ENCODE measurements around the gene B3GALT5. TPM values are rescaled to one million over a fixed set of nuclear protein-coding genes. Genes with fewer than 3 reads are reported as not detected.

The B3GALT5 gene
- total and polyA plus RNA-seq, 2 donors (not counting 1 experiment from before 2014, with no cell fraction given) = not detected

DNA sequence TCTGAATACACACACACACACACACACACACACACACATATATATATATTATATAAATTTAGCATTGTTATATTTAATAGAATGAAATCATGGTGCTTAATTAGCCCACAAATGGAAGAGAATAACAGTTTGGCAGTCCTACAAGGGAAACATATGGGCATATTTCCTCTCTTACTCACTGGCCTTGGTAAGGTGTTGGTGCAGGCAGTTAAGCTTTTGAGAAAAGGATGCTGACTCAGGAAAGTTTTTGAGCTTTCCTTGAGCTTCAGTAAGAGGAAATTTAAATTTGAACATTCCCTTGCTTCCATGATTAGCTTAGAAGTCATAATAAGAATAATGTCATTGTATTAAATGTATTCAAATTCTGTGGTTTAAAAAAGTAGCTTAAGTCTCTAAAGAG is 37.0 kb upstream of the B3GALT5 start:
- H3K9me3 ChIP-seq (ENCODE audit: control extremely low read depth in 1 of 3, control insufficient read depth in 2 of 3, insufficient read depth in 1 of 3, low read length in 2 of 3) = no peaks in the 10 kb centered on the region
- no peak overlapping the region for H2AFZ ChIP-seq (ENCODE audit: insufficient read depth, low read depth, low read length, poor library complexity, severe bottlenecking)
- no peak overlapping the region for H3K27ac ChIP-seq (ENCODE audit: low read length in 2 of 2)
- no peaks in the 10 kb centered on the region for H3K4me1 Mint-ChIP-seq
- peaks cover 9% of the 10 kb centered on the region for H3K27me3 Mint-ChIP-seq
- no peak overlapping the region for H3K9ac ChIP-seq (ENCODE audit: low read length)
- no peaks in the 10 kb centered on the region for H3K9me3 Mint-ChIP-seq (ENCODE audit: insufficient read depth)
- no peaks in the 10 kb centered on the region for H4K20me1 ChIP-seq (ENCODE audit: control insufficient read depth, insufficient read depth, low read length, poor library complexity, severe bottlenecking)
- intact Hi-C loops (cut with micrococcal nuclease) = no loop called here
- H3K4me1 ChIP-seq (ENCODE audit: control insufficient read depth in 2 of 2, insufficient read depth in 2 of 2, low read length in 2 of 2) = no peaks in the 10 kb centered on the region
- H3K4me3 ChIP-seq (ENCODE audit: control extremely low read depth in 1 of 5, extremely low read depth in 1 of 5, insufficient read depth in 1 of 5, low read depth in 2 of 5, low read length in 4 of 5) = no peak overlapping the region
- H3K4me3 Mint-ChIP-seq = no peak overlapping the region
- no peak for ATAC-seq (ENCODE audit: low read depth)
- H3K27ac Mint-ChIP-seq = no peak overlapping the region
- H3K27me3 ChIP-seq (replicated peaks in 1 of 4; ENCODE audit: control extremely low read depth in 1 of 4, control insufficient read depth in 3 of 4, insufficient read depth in 4 of 4, low read length in 3 of 4) = peaks cover 0 to 8% (median 0%) of the 10 kb centered on the region in 4 experiments
- no peaks in the 10 kb centered on the region for H3K79me2 ChIP-seq (ENCODE audit: control insufficient read depth, insufficient read depth, low read length)
- no peak for TF ChIP-seq CTCF (IDR thresholded peaks at IDR 0.05)
- TF ChIP-seq EZH2 (IDR thresholded peaks at IDR 0.05; ENCODE audit: borderline replicate concordance, insufficient read depth, low read depth, low read length, poor library complexity, severe bottlenecking) = no peak
- no peak for DNase-seq
- POLR2A ChIA-PET = no interaction called here
- no peak overlapping the region for H3K4me2 ChIP-seq (replicated peaks; ENCODE audit: low read depth, low read length, poor library complexity, severe bottlenecking)
- H3K36me3 ChIP-seq (replicated peaks in 1 of 2; ENCODE audit: control extremely low read depth in 1 of 2, control insufficient read depth in 1 of 2, extremely low read depth in 1 of 2, insufficient read depth in 2 of 2, low read length in 1 of 2) = no peaks in the 10 kb centered on the region
- CTCF ChIA-PET = no interaction called here

- DNase-seq = no peak
- Histone ChIP-seq H3K4me1 (ENCODE audit: control insufficient read depth in 2 of 2, insufficient read depth in 2 of 2, low read length in 2 of 2) (no peaks in the 10 kb centered on the region), H3K9ac (ENCODE audit: low read length) (no peak overlapping the region), H3K4me2 (replicated peaks; ENCODE audit: low read depth, low read length, poor library complexity, severe bottlenecking) (no peak overlapping the region), H3K27ac (ENCODE audit: low read length in 2 of 2) (no peak overlapping the region), H3K27me3 (replicated peaks in 1 of 4; ENCODE audit: control extremely low read depth in 1 of 4, control insufficient read depth in 3 of 4, insufficient read depth in 4 of 4, low read length in 3 of 4) (peaks cover 0 to 8% (median 0%) of the 10 kb centered on the region in 4 experiments), H3K4me3 (ENCODE audit: control extremely low read depth in 1 of 5, extremely low read depth in 1 of 5, insufficient read depth in 1 of 5, low read depth in 2 of 5, low read length in 4 of 5) (no peak overlapping the region), H2AFZ (ENCODE audit: insufficient read depth, low read depth, low read length, poor library complexity, severe bottlenecking) (no peak overlapping the region), H3K79me2 (ENCODE audit: control insufficient read depth, insufficient read depth, low read length) (no peaks in the 10 kb centered on the region), H4K20me1 (ENCODE audit: control insufficient read depth, insufficient read depth, low read length, poor library complexity, severe bottlenecking) (no peaks in the 10 kb centered on the region), H3K9me3 (ENCODE audit: control extremely low read depth in 1 of 3, control insufficient read depth in 2 of 3, insufficient read depth in 1 of 3, low read length in 2 of 3) (peaks cover 0 to 5% (median 0%) of the 10 kb centered on the region in 3 donors), H3K36me3 (replicated peaks in 1 of 2; ENCODE audit: control extremely low read depth in 1 of 2, control insufficient read depth in 1 of 2, extremely low read depth in 1 of 2, insufficient read depth in 2 of 2, low read length in 1 of 2) (no peaks in the 10 kb centered on the region)
- ChIA-PET CTCF (no interaction called here), POLR2A (no interaction called here)
- H3K9me3 Mint-ChIP-seq (ENCODE audit: insufficient read depth) = no peaks in the 10 kb centered on the region
- WGBS (ENCODE audit: insufficient coverage) = 100% methylated on average over 1 of the region's 3 CpGs
- no peak for ATAC-seq (ENCODE audit: low read depth)
- TF ChIP-seq CTCF (IDR thresholded peaks at IDR 0.05) = no peak
- no peak for TF ChIP-seq EZH2 (IDR thresholded peaks at IDR 0.05; ENCODE audit: borderline replicate concordance, insufficient read depth, low read depth, low read length, poor library complexity, severe bottlenecking)
- no peaks in the 10 kb centered on the region for H3K4me1 Mint-ChIP-seq
- H3K27ac Mint-ChIP-seq = no peak overlapping the region
- H3K4me3 Mint-ChIP-seq = no peak overlapping the region
- intact Hi-C loops (cut with micrococcal nuclease) = no loop called here
- peaks cover 9% of the 10 kb centered on the region for H3K27me3 Mint-ChIP-seq
Observed at GRCh38 chr21:39576518-39577128, 36.1 kb upstream of the B3GALT5 start.

All from B cell (primary cell).